ENCODE results near the gene SLC29A2.
"Not testable (repeated sequence)": the region's sequence is repeated elsewhere in the genome, so short reads cannot be mapped to it uniquely, and the experiment has no call there.

Gene SLC29A2

DNA sequence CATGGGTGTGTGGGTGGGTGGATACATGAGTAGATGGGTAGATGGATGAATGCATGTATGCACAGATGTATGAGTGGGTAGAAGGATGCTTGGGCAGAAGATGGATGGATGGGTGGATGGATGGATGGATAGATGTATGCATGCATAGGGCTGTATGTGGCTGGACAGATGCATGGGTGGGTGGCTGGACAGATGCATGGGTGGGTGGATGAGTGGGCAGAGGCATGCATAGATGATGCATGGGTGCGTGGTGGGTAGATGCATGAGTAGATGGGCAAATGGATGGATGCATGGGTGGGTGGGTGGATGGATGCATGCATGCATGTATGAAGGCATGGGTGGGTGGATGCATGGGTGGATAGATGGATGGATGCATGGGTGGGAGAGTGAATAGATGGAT, 47.9 kb downstream of the SLC29A2 start:
- H2BK12ac ChIP-seq (ENCODE audit: low read length): no peak overlapping the region
- WGBS, 2 donors (ENCODE audit: extremely low coverage in 2 of 2, insufficient read length in 2 of 2, insufficient replicate concordance in 1 of 2): no CpG with 5 or more reads among the region's 1 CpG
- H3K4me2 ChIP-seq (ENCODE audit: insufficient read depth, low read length, poor library complexity, severe bottlenecking): no peak overlapping the region
- no peak overlapping the region for H3K14ac ChIP-seq (ENCODE audit: low read length)
- peak overlapping the region; percentile 12 for H4K91ac ChIP-seq (ENCODE audit: low read depth, low read length, poor library complexity)
- H3K18ac ChIP-seq (ENCODE audit: low read length): no peak overlapping the region
- H2BK5ac ChIP-seq (ENCODE audit: low read length): no peak overlapping the region
- H2BK120ac ChIP-seq (ENCODE audit: low read depth, low read length): no peak overlapping the region
- peaks cover 25 to 43% of the 10 kb centered on the region in 2 donors for H3K4me1 ChIP-seq (ENCODE audit: control insufficient read depth in 2 of 2, insufficient read depth in 1 of 2, low read depth in 1 of 2, low read length in 2 of 2)
- H3K9me3 ChIP-seq (replicated peaks in 1 of 2; ENCODE audit: control insufficient read depth in 2 of 2, insufficient read depth in 1 of 2, low read depth in 1 of 2, low read length in 2 of 2): no peaks in the 10 kb centered on the region
- H3K4ac ChIP-seq (ENCODE audit: low read length): no peak overlapping the region
- no peak overlapping the region for H3K4me3 ChIP-seq (ENCODE audit: low read length in 2 of 2)
- H3K36me3 ChIP-seq (replicated peaks in 1 of 2; ENCODE audit: control insufficient read depth in 2 of 2, insufficient read depth in 2 of 2, low read length in 2 of 2): no peaks in the 10 kb centered on the region
- H2BK15ac ChIP-seq (ENCODE audit: low read length): no peak overlapping the region
- no peak for DNase-seq (ENCODE audit: low spot score)
- H3K23ac ChIP-seq (ENCODE audit: low read depth, low read length, poor library complexity): peak overlapping the region; percentile 45
- no peak overlapping the region for H4K8ac ChIP-seq (ENCODE audit: low read depth, low read length)
- no peaks in the 10 kb centered on the region for H3K27me3 ChIP-seq (ENCODE audit: control insufficient read depth in 3 of 3, insufficient read depth in 3 of 3, low read depth in 1 of 3, low read length in 3 of 3)
- no peaks in the 10 kb centered on the region for H3K79me1 ChIP-seq (ENCODE audit: low read depth, low read length)
- H2AFZ ChIP-seq (ENCODE audit: low read length): no peak overlapping the region
- no peak overlapping the region for H2AK5ac ChIP-seq (ENCODE audit: low read depth, low read length)
- H3K27ac ChIP-seq (replicated peaks; ENCODE audit: low read length): no peak overlapping the region
- H3K9ac ChIP-seq (ENCODE audit: low read depth, low read length, poor library complexity): no peak overlapping the region

DNA sequence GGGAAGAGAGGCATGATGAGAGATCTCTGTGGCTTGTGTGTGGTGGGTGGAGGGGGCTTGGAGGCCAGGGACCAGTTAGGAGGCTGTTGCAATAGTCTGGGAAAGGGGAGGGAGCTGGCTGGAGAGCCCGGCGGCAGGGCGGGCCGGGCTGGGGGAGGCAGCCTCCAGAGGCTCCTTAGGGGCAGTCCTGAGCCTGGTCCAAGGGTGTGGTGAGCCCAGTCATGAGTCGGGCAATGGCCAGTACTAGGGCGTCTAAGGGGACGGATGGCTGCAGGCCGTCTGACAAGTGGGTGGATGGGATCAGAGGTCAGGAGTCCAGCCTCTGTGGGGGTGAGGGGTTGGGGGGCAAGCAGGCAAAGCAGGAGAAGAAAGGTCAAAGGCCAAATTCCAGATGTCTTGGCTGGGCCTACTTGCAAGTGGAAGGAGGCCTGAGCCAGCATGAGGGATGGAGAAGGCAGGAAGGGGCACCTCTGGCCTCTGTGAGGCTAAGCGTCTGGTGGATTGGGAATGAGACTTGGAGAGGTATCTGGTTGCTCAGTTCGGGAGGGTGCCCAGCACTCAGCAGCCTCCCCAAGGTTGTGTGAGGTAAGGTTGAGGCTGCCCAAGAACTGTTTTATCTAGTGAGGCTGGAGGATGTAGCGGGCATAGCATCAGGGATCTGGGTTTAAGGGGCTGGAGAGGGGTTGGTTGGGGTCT, 48.7 kb downstream of the SLC29A2 start:
- no peak for DNase-seq (ENCODE audit: low spot score)
- Histone ChIP-seq H2BK120ac (ENCODE audit: low read depth, low read length) (no peak overlapping the region), H3K9me3 (replicated peaks in 1 of 2; ENCODE audit: control insufficient read depth in 2 of 2, insufficient read depth in 1 of 2, low read depth in 1 of 2, low read length in 2 of 2) (no peaks in the 10 kb centered on the region), H4K8ac (ENCODE audit: low read depth, low read length) (no peak overlapping the region), H3K14ac (ENCODE audit: low read length) (no peak overlapping the region), H2AFZ (ENCODE audit: low read length) (no peak overlapping the region), H3K23ac (ENCODE audit: low read depth, low read length, poor library complexity) (no peak overlapping the region), H3K4me1 (ENCODE audit: control insufficient read depth in 2 of 2, insufficient read depth in 1 of 2, low read depth in 1 of 2, low read length in 2 of 2) (peaks cover 29 to 45% of the 10 kb centered on the region in 2 donors), H2BK5ac (ENCODE audit: low read length) (no peak overlapping the region), H2AK5ac (ENCODE audit: low read depth, low read length) (peak overlapping the region; percentile 57), H3K79me1 (ENCODE audit: low read depth, low read length) (no peaks in the 10 kb centered on the region), H3K27me3 (ENCODE audit: control insufficient read depth in 3 of 3, insufficient read depth in 3 of 3, low read depth in 1 of 3, low read length in 3 of 3) (no peaks in the 10 kb centered on the region), H3K4me3 (ENCODE audit: low read length in 2 of 2) (no peak overlapping the region), H3K4ac (ENCODE audit: low read length) (no peak overlapping the region), H3K36me3 (replicated peaks in 1 of 2; ENCODE audit: control insufficient read depth in 2 of 2, insufficient read depth in 2 of 2, low read length in 2 of 2) (no peaks in the 10 kb centered on the region), H3K9ac (ENCODE audit: low read depth, low read length, poor library complexity) (no peak overlapping the region), H2BK12ac (ENCODE audit: low read length) (no peak overlapping the region), H3K4me2 (ENCODE audit: insufficient read depth, low read length, poor library complexity, severe bottlenecking) (no peak overlapping the region), H4K91ac (ENCODE audit: low read depth, low read length, poor library complexity) (peak overlapping the region; percentile 44), H2BK15ac (ENCODE audit: low read length) (peak overlapping the region; percentile 6), H3K27ac (replicated peaks; ENCODE audit: low read length) (no peak overlapping the region), H3K18ac (ENCODE audit: low read length) (peak overlapping the region; percentile 44)
- WGBS, 2 donors (ENCODE audit: extremely low coverage in 2 of 2, insufficient read length in 2 of 2, insufficient replicate concordance in 1 of 2): no CpG with 5 or more reads among the region's 11 CpGs

DNA sequence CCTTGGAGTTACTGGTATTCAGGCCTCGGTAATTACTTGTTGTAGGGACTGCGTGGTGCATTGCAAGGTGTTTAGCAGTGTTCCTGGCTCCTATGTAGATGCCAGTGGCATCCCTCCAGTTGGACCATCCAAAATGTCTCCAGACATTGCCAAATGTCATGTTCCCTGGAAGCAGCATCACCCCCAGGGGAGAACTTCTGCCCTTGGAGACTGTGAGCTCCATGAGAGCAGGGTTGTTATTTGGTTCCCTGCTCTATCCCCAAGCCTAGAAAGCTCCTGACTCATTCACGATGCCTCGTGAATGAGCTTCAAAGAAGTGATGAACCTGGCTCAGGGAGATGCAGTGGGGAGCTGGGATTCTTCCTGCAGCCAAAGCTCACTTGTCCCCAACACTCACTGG, 50.0 kb downstream of the SLC29A2 start:
- H2BK15ac ChIP-seq (ENCODE audit: low read length): no peak overlapping the region
- H3K4ac ChIP-seq (ENCODE audit: low read length): no peak overlapping the region
- no peak overlapping the region for H3K4me2 ChIP-seq (ENCODE audit: insufficient read depth, low read length, poor library complexity, severe bottlenecking)
- no peak overlapping the region for H3K27ac ChIP-seq (replicated peaks; ENCODE audit: low read length)
- H3K9me3 ChIP-seq (replicated peaks in 1 of 2; ENCODE audit: control insufficient read depth in 2 of 2, insufficient read depth in 1 of 2, low read depth in 1 of 2, low read length in 2 of 2): no peaks in the 10 kb centered on the region
- no CpG with 5 or more reads among the region's 4 CpGs for WGBS, 2 donors (ENCODE audit: extremely low coverage in 2 of 2, insufficient read length in 2 of 2, insufficient replicate concordance in 1 of 2)
- H2BK120ac ChIP-seq (ENCODE audit: low read depth, low read length): no peak overlapping the region
- no peak overlapping the region for H3K18ac ChIP-seq (ENCODE audit: low read length)
- no peak overlapping the region for H2BK5ac ChIP-seq (ENCODE audit: low read length)
- H3K14ac ChIP-seq (ENCODE audit: low read length): no peak overlapping the region
- no peak overlapping the region for H3K4me3 ChIP-seq (ENCODE audit: low read length in 2 of 2)
- no peak overlapping the region for H4K91ac ChIP-seq (ENCODE audit: low read depth, low read length, poor library complexity)
- no peak overlapping the region for H2BK12ac ChIP-seq (ENCODE audit: low read length)
- no peak overlapping the region for H2AFZ ChIP-seq (ENCODE audit: low read length)
- DNase-seq (ENCODE audit: low spot score): no peak
- peaks cover 35 to 44% of the 10 kb centered on the region in 2 donors for H3K4me1 ChIP-seq (ENCODE audit: control insufficient read depth in 2 of 2, insufficient read depth in 1 of 2, low read depth in 1 of 2, low read length in 2 of 2)
- H3K9ac ChIP-seq (ENCODE audit: low read depth, low read length, poor library complexity): no peak overlapping the region
- no peak overlapping the region for H2AK5ac ChIP-seq (ENCODE audit: low read depth, low read length)
- H3K79me1 ChIP-seq (ENCODE audit: low read depth, low read length): no peaks in the 10 kb centered on the region
- H4K8ac ChIP-seq (ENCODE audit: low read depth, low read length): no peak overlapping the region
- no peaks in the 10 kb centered on the region for H3K36me3 ChIP-seq (replicated peaks in 1 of 2; ENCODE audit: control insufficient read depth in 2 of 2, insufficient read depth in 2 of 2, low read length in 2 of 2)
- H3K23ac ChIP-seq (ENCODE audit: low read depth, low read length, poor library complexity): no peak overlapping the region
- no peaks in the 10 kb centered on the region for H3K27me3 ChIP-seq (ENCODE audit: control insufficient read depth in 3 of 3, insufficient read depth in 3 of 3, low read depth in 1 of 3, low read length in 3 of 3)

DNA sequence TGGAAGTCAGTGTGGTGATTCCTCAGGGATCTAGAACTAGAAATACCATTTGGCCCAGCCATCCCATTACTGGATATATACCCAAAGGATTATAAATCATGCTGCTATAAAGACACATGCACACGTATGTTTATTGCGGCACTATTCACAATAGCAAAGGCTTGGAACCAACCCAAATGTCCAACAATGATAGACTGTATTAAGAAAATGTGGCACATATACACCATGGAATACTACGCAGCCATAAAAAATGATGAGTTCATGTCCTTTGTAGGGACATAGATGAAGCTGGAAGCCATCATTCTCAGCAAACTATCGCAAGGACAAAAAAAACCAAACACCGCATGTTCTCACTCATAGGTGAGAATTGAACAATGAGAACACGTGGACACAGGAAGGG, 50.8 kb downstream of the SLC29A2 start:
- H3K36me3 ChIP-seq (replicated peaks in 1 of 2; ENCODE audit: control insufficient read depth in 2 of 2, insufficient read depth in 2 of 2, low read length in 2 of 2); H3K23ac ChIP-seq (ENCODE audit: low read depth, low read length, poor library complexity); H2BK12ac ChIP-seq (ENCODE audit: low read length); H3K79me1 ChIP-seq (ENCODE audit: low read depth, low read length); H4K8ac ChIP-seq (ENCODE audit: low read depth, low read length); H3K4ac ChIP-seq (ENCODE audit: low read length); H3K9me3 ChIP-seq (replicated peaks in 1 of 2; ENCODE audit: control insufficient read depth in 2 of 2, insufficient read depth in 1 of 2, low read depth in 1 of 2, low read length in 2 of 2); H3K4me2 ChIP-seq (ENCODE audit: insufficient read depth, low read length, poor library complexity, severe bottlenecking); H2BK120ac ChIP-seq (ENCODE audit: low read depth, low read length); H2BK15ac ChIP-seq (ENCODE audit: low read length); H2AK5ac ChIP-seq (ENCODE audit: low read depth, low read length); H4K91ac ChIP-seq (ENCODE audit: low read depth, low read length, poor library complexity); H3K4me3 ChIP-seq (ENCODE audit: low read length in 2 of 2); H3K27me3 ChIP-seq (ENCODE audit: control insufficient read depth in 3 of 3, insufficient read depth in 3 of 3, low read depth in 1 of 3, low read length in 3 of 3); H3K9ac ChIP-seq (ENCODE audit: low read depth, low read length, poor library complexity); H3K18ac ChIP-seq (ENCODE audit: low read length); H3K14ac ChIP-seq (ENCODE audit: low read length); H2BK5ac ChIP-seq (ENCODE audit: low read length); H3K27ac ChIP-seq (replicated peaks; ENCODE audit: low read length); H2AFZ ChIP-seq (ENCODE audit: low read length); DNase-seq (ENCODE audit: low spot score): not testable (repeated sequence)
- peaks cover 29 to 38% of the 10 kb centered on the region in 2 donors for H3K4me1 ChIP-seq (ENCODE audit: control insufficient read depth in 2 of 2, insufficient read depth in 1 of 2, low read depth in 1 of 2, low read length in 2 of 2)
- no CpG with 5 or more reads among the region's 6 CpGs for WGBS, 2 donors (ENCODE audit: extremely low coverage in 2 of 2, insufficient read length in 2 of 2, insufficient replicate concordance in 1 of 2)

Measured in neuronal stem cell (in vitro differentiated cells).